Lung (tissue), 12 donors: ENCODE measurements around the gene MICALL1. TPM values are rescaled to one million over a fixed set of nuclear protein-coding genes. Genes with fewer than 3 reads are reported as not detected.

Source experiments
- ATAC-seq: fragments of 200-7000 bp; cut with Tn5 transposase; one replicate; pipeline ENCODE4 v1.9.1; 2020; ENCODE audit warnings: moderate number of reproducible peaks; ENCODE audit not compliant: insufficient read depth, low FRiP score
- DNase-seq, 3 donors: peaks; one replicate each; pipeline ENCODE4 v3.0.0-alpha.2; 2013 to 2017
- H3K27ac ChIP-seq, 2 donors: one replicate each; pipeline ENCODE4 v1.5.1; 2013; ENCODE audit warnings: mild to moderate bottlenecking in 2 of 2, moderate library complexity in 2 of 2, control low read depth in 1 of 2, inconsistent platforms in 1 of 2, low read depth in 1 of 2, low read length in 1 of 2
- H3K27me3 ChIP-seq, 3 donors: one replicate each; pipeline ENCODE4 v1.5.1; 2013; ENCODE audit warnings: low read length in 2 of 3; ENCODE audit not compliant: control insufficient read depth in 3 of 3, insufficient read depth in 3 of 3
- H3K36me3 ChIP-seq, 4 donors: one replicate each; pipeline ENCODE4 v1.5.1; 2013; ENCODE audit warnings: low read length in 4 of 4, mild to moderate bottlenecking in 1 of 4, moderate library complexity in 1 of 4; ENCODE audit not compliant: control insufficient read depth in 4 of 4, insufficient read depth in 4 of 4
- H3K4me1 ChIP-seq, 5 donors: one replicate each; pipeline ENCODE4 v1.5.1; 2013; ENCODE audit warnings: low read length in 5 of 5, mild to moderate bottlenecking in 2 of 5, moderate library complexity in 1 of 5; ENCODE audit not compliant: control insufficient read depth in 5 of 5, insufficient read depth in 5 of 5
- H3K4me3 ChIP-seq: one replicate; pipeline ENCODE4 v1.5.1; 2013; ENCODE audit warnings: mild to moderate bottlenecking, control low read depth, moderate library complexity
- H3K9ac ChIP-seq, 2 donors: one replicate each; pipeline ENCODE4 v1.5.1; 2013; ENCODE audit warnings: low read length in 2 of 2, control low read depth in 1 of 2; ENCODE audit not compliant: insufficient read depth in 1 of 2
- H3K9me3 ChIP-seq, 4 donors: one replicate each; pipeline ENCODE4 v1.5.1; 2013; ENCODE audit warnings: low read length in 3 of 4, mild to moderate bottlenecking in 1 of 4, moderate library complexity in 1 of 4; ENCODE audit not compliant: control insufficient read depth in 4 of 4, insufficient read depth in 3 of 4
- WGBS, 2 donors: extraction: QIAGEN DNeasy Blood & Tissue Kit; methylation state at CpG; one replicate each; pipeline ENCODE4 v1.1.7; 2013; 5-methylcytosine and 5-hydroxymethylcytosine counted together
- polyA plus RNA-seq, 2 donors: library from polyadenylated mRNA; stranded (reverse); fragments of 200-250 nt; gene quantifications; one replicate each; pipeline ENCODE4 v1.2.1, GENCODE V29; 2013
- total RNA-seq, 2 donors: library from RNA; depleted of rRNA in 1 of 2; stranded (reverse); fragments of >200 nt in 1 of 2; gene quantifications; one replicate each; pipeline ENCODE4 v1.2.1, GENCODE V29; 2014 to 2021
- TF ChIP-seq, protein P1 (sequence below): IDR thresholded peaks from 2 replicates; pipeline ENCODE4 v1.5.1; 2012; ENCODE audit warnings: mild to moderate bottlenecking; ENCODE audit errors: control extremely low read depth, extremely low read depth
- donor health status: control.
- donor health status: control.
- donor health status: Bipolar disorder and iron deficiency.
- donor health status: healthy.
- donor health status: DM: yes; HTN: yes; CAD: no.

The MICALL1 gene
- total and polyA plus RNA-seq, 4 donors, result 12.9 to 29.1 (median 17.5) TPM

DNA sequence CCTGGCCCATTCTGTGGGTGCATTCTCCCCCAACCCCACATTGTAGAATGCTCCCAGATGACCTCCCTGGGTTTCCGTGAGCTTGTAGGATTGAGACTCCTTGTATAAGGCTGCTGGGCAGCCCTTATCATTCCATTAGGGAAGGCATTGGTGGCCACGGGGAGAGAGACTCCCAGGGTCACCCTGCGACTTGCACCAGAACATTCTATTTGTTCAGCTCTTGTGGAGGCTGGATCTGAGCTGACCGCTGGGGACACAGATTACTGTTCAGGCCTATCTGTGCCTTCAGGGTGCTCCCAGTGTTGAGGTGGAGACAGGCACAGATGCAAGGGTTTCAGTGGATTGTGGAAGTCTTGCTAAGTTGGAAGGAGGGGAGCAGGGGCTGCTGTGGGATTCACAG is 17.8 kb downstream of the MICALL1 start:
- ATAC-seq (no peak), DNase-seq (no peak)
- TF ChIP-seq, protein P1, sequence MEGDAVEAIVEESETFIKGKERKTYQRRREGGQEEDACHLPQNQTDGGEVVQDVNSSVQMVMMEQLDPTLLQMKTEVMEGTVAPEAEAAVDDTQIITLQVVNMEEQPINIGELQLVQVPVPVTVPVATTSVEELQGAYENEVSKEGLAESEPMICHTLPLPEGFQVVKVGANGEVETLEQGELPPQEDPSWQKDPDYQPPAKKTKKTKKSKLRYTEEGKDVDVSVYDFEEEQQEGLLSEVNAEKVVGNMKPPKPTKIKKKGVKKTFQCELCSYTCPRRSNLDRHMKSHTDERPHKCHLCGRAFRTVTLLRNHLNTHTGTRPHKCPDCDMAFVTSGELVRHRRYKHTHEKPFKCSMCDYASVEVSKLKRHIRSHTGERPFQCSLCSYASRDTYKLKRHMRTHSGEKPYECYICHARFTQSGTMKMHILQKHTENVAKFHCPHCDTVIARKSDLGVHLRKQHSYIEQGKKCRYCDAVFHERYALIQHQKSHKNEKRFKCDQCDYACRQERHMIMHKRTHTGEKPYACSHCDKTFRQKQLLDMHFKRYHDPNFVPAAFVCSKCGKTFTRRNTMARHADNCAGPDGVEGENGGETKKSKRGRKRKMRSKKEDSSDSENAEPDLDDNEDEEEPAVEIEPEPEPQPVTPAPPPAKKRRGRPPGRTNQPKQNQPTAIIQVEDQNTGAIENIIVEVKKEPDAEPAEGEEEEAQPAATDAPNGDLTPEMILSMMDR, result no peak
- Histone ChIP-seq H3K4me3 (no peak overlapping the region), H3K9me3 (no peaks in the 10 kb centered on the region), H3K9ac (peak overlapping the region in 1 of 2 donors; percentile 5), H3K4me1 (peaks cover 0 to 5% (median 0%) of the 10 kb centered on the region in 5 donors), H3K27ac (no peak overlapping the region), H3K27me3 (peaks cover 0 to 6% (median 0%) of the 10 kb centered on the region in 3 donors), H3K36me3 (peaks cover 11 to 56% (median 18%) of the 10 kb centered on the region in 4 donors)
- 91 to 92% methylated on average over 4 of the region's 4 CpGs for WGBS, 2 donors

DNA sequence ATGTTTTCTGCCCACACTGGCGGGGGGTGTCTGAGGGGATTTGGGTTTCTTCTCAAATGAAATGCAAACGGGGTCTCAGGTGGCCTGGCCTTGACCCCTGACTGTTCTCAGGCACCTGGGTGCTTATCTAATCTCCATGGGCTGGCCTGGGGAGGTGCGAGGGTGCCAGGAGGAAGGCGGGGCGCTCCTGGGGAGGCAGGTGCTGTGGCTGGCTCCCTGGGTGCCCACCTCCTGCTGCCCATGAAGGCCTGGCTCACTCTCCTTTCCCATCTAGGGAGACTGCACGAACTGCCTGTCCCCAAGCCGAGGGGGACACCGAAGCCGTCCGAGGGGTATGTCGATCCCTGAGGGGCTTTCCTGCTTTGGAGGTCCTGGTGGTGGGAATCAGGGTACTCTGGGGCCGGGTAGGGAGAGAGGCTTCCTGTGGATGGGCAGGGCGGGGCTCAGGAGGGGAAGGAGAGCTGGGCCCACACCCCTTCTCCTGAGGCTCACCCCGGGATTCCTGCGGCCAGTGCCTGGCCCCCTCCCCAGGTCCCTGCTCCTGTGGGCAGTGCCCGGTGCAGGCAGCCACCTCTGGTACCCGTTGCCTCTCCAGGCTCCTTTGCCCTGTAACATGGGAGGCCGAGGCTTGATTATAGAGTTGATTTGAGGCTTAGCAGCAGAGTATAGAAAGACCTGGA is 18.4 kb downstream of the MICALL1 start:
- peak overlapping the region in 1 of 2 donors; percentile 5 for H3K9ac ChIP-seq
- 90 to 95% methylated on average over 18 of the region's 18 CpGs for WGBS, 2 donors
- peaks cover 0 to 6% (median 0%) of the 10 kb centered on the region in 5 donors for H3K4me1 ChIP-seq
- TF ChIP-seq, protein P1, result no peak
- H3K36me3 ChIP-seq, result peaks cover 10 to 57% (median 16%) of the 10 kb centered on the region in 4 donors
- peak overlapping the region in 1 of 2 donors; percentile 41 for H3K27ac ChIP-seq
- ATAC-seq, result no peak
- no peak for DNase-seq
- H3K4me3 ChIP-seq, result no peak overlapping the region
- H3K27me3 ChIP-seq, result peaks cover 0 to 6% (median 0%) of the 10 kb centered on the region in 3 donors
- H3K9me3 ChIP-seq, result no peaks in the 10 kb centered on the region

DNA sequence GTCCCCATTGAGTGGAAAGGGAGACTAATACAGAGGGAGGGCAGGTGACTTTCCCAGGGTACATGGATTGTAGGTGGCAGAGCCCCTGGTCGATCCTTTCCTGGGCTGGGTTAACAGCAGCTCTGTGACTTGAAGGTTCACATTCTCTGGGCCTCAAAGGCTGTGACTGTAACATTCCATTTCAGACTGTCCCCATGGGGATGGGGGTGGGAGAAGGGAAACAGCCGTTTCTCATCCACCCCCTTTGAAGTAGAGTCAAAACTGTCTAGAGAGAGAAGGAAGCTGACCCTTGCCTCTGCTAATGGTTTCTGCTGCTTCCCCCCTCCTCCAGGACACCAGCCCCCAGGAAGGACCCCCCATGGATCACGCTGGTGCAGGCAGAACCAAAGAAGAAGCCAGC is 19.2 kb downstream of the MICALL1 start:
- H3K9me3 ChIP-seq, result no peaks in the 10 kb centered on the region
- WGBS, 2 donors, result 79 to 86% methylated on average over 3 of the region's 3 CpGs
- H3K4me3 ChIP-seq, result no peak overlapping the region
- DNase-seq, result no peak
- no peak for ATAC-seq
- H3K4me1 ChIP-seq, result peaks cover 0 to 4% (median 0%) of the 10 kb centered on the region in 5 donors
- peaks cover 10 to 55% (median 15%) of the 10 kb centered on the region in 4 donors for H3K36me3 ChIP-seq
- peaks cover 0 to 6% (median 0%) of the 10 kb centered on the region in 3 donors for H3K27me3 ChIP-seq
- TF ChIP-seq, protein P1, result no peak
- H3K27ac ChIP-seq, result peak overlapping the region in 1 of 2 donors; percentile 41
- H3K9ac ChIP-seq, result no peak overlapping the region
